Measurements from ENCODE around the gene SEC22C.

DNA sequence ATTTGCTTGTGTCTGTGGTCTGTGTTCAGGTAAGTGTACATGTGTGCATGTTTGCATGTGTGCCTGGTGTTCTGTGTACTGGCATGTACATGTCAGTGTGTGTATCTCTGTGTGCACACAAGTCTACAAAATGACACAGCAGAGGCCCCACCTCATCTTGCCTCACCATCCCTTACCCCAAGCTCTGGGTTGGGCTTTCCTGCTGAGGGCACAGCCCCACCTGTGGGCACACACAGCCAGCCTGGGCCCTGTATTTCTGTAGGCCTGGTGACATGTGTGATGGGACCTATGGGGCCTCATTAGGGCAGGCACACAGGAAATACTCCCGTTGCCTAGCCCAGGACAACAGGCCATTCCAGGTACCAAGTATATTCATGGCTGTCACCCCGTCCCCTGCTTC lies 65.8 kb downstream of the SEC22C start:
- TF ChIP-seq, protein P1, sequence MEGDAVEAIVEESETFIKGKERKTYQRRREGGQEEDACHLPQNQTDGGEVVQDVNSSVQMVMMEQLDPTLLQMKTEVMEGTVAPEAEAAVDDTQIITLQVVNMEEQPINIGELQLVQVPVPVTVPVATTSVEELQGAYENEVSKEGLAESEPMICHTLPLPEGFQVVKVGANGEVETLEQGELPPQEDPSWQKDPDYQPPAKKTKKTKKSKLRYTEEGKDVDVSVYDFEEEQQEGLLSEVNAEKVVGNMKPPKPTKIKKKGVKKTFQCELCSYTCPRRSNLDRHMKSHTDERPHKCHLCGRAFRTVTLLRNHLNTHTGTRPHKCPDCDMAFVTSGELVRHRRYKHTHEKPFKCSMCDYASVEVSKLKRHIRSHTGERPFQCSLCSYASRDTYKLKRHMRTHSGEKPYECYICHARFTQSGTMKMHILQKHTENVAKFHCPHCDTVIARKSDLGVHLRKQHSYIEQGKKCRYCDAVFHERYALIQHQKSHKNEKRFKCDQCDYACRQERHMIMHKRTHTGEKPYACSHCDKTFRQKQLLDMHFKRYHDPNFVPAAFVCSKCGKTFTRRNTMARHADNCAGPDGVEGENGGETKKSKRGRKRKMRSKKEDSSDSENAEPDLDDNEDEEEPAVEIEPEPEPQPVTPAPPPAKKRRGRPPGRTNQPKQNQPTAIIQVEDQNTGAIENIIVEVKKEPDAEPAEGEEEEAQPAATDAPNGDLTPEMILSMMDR (IDR thresholded peaks at IDR 0.05): no peak
- TF ChIP-seq POLR2AphosphoS5 (IDR thresholded peaks at IDR 0.05): no peak
